Measurements from ENCODE around the gene SEC23IP. TPM values are rescaled to one million over a fixed set of nuclear protein-coding genes. Genes with fewer than 3 reads are reported as not detected.

Gene SEC23IP
- total and polyA plus RNA-seq, 2 donors (not counting 1 experiment from before 2014, with no cell fraction given), result 10.5 to 69.7 TPM

GRCh38 chr10:119845656-119846055, 46.9 kb upstream of the SEC23IP start:
- WGBS (ENCODE audit: insufficient coverage), result no CpG with 5 or more reads among the region's 1 CpG
- Histone ChIP-seq H3K27ac (ENCODE audit: low read length in 2 of 2) (no peak overlapping the region), H3K4me1 (ENCODE audit: control insufficient read depth in 2 of 2, insufficient read depth in 2 of 2, low read length in 2 of 2) (peaks cover 4 to 5% of the 10 kb centered on the region in 2 donors), H3K79me2 (ENCODE audit: control insufficient read depth, insufficient read depth, low read length) (no peaks in the 10 kb centered on the region), H3K9me3 (ENCODE audit: control extremely low read depth in 1 of 3, control insufficient read depth in 2 of 3, insufficient read depth in 1 of 3, low read length in 2 of 3) (no peaks in the 10 kb centered on the region), H3K9ac (ENCODE audit: low read length) (no peak overlapping the region), H2AFZ (ENCODE audit: insufficient read depth, low read depth, low read length, poor library complexity, severe bottlenecking) (no peak overlapping the region), H3K4me2 (replicated peaks; ENCODE audit: low read depth, low read length, poor library complexity, severe bottlenecking) (no peak overlapping the region), H3K36me3 (replicated peaks in 1 of 2; ENCODE audit: control extremely low read depth in 1 of 2, control insufficient read depth in 1 of 2, extremely low read depth in 1 of 2, insufficient read depth in 2 of 2, low read length in 1 of 2) (peaks cover 21 to 76% of the 10 kb centered on the region in 2 experiments), H3K27me3 (replicated peaks in 1 of 4; ENCODE audit: control extremely low read depth in 1 of 4, control insufficient read depth in 3 of 4, insufficient read depth in 4 of 4, low read length in 3 of 4) (no peaks in the 10 kb centered on the region), H4K20me1 (ENCODE audit: control insufficient read depth, insufficient read depth, low read length, poor library complexity, severe bottlenecking) (no peaks in the 10 kb centered on the region), H3K4me3 (ENCODE audit: control extremely low read depth in 1 of 5, extremely low read depth in 1 of 5, insufficient read depth in 1 of 5, low read depth in 2 of 5, low read length in 4 of 5) (no peak overlapping the region)
- H3K27me3 Mint-ChIP-seq, result no peaks in the 10 kb centered on the region
- H3K27ac Mint-ChIP-seq, result no peak overlapping the region
- H3K4me1 Mint-ChIP-seq, result peaks cover 10% of the 10 kb centered on the region
- no peaks in the 10 kb centered on the region for H3K9me3 Mint-ChIP-seq (ENCODE audit: insufficient read depth)
- ChIA-PET CTCF (interaction anchor here (0.6 to 2.4 kb wide), 2 partner anchors 125 to 159 kb away, joined by 3 to 11 read pairs; no protein-coding TSS in a partner anchor), POLR2A (no interaction called here)
- no peak overlapping the region for H3K4me3 Mint-ChIP-seq
- DNase-seq, result no peak
- TF ChIP-seq, protein P1, sequence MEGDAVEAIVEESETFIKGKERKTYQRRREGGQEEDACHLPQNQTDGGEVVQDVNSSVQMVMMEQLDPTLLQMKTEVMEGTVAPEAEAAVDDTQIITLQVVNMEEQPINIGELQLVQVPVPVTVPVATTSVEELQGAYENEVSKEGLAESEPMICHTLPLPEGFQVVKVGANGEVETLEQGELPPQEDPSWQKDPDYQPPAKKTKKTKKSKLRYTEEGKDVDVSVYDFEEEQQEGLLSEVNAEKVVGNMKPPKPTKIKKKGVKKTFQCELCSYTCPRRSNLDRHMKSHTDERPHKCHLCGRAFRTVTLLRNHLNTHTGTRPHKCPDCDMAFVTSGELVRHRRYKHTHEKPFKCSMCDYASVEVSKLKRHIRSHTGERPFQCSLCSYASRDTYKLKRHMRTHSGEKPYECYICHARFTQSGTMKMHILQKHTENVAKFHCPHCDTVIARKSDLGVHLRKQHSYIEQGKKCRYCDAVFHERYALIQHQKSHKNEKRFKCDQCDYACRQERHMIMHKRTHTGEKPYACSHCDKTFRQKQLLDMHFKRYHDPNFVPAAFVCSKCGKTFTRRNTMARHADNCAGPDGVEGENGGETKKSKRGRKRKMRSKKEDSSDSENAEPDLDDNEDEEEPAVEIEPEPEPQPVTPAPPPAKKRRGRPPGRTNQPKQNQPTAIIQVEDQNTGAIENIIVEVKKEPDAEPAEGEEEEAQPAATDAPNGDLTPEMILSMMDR (IDR thresholded peaks at IDR 0.05), result no peak
- no peak for TF ChIP-seq EZH2 (IDR thresholded peaks at IDR 0.05; ENCODE audit: borderline replicate concordance, insufficient read depth, low read depth, low read length, poor library complexity, severe bottlenecking)
- intact Hi-C loops (cut with micrococcal nuclease), result no loop called here
- no peak for ATAC-seq (ENCODE audit: low read depth)

- peaks cover 4% of the 10 kb centered on the region for H3K79me2 ChIP-seq (ENCODE audit: control insufficient read depth, insufficient read depth, low read length)
- Mint-ChIP-seq H3K27me3 (no peaks in the 10 kb centered on the region), H3K9me3 (ENCODE audit: insufficient read depth) (no peaks in the 10 kb centered on the region), H3K4me1 (peaks cover 10% of the 10 kb centered on the region), H3K27ac (no peak overlapping the region), H3K4me3 (no peak overlapping the region)
- ChIA-PET POLR2A (interaction anchor here (0.6 kb wide), 1 partner anchor 42 kb away, joined by 3 read pairs; no protein-coding TSS in a partner anchor), CTCF (interaction anchor here (1.8 kb wide), 1 partner anchor 10 kb away, joined by 12 read pairs; no protein-coding TSS in a partner anchor)
- H3K27me3 ChIP-seq (replicated peaks in 1 of 4; ENCODE audit: control extremely low read depth in 1 of 4, control insufficient read depth in 3 of 4, insufficient read depth in 4 of 4, low read length in 3 of 4), result no peaks in the 10 kb centered on the region
- H3K27ac ChIP-seq (ENCODE audit: low read length in 2 of 2), result no peak overlapping the region
- peaks cover 4 to 5% of the 10 kb centered on the region in 2 donors for H3K4me1 ChIP-seq (ENCODE audit: control insufficient read depth in 2 of 2, insufficient read depth in 2 of 2, low read length in 2 of 2)
- no peak overlapping the region for H3K4me3 ChIP-seq (ENCODE audit: control extremely low read depth in 1 of 5, extremely low read depth in 1 of 5, insufficient read depth in 1 of 5, low read depth in 2 of 5, low read length in 4 of 5)
- ATAC-seq (ENCODE audit: low read depth), result no peak
- no peak overlapping the region for H2AFZ ChIP-seq (ENCODE audit: insufficient read depth, low read depth, low read length, poor library complexity, severe bottlenecking)
- DNase-seq, result no peak
- intact Hi-C loops (cut with micrococcal nuclease), result no loop called here
- H3K36me3 ChIP-seq (replicated peaks in 1 of 2; ENCODE audit: control extremely low read depth in 1 of 2, control insufficient read depth in 1 of 2, extremely low read depth in 1 of 2, insufficient read depth in 2 of 2, low read length in 1 of 2), result peaks cover 15 to 65% of the 10 kb centered on the region in 2 experiments
- WGBS (ENCODE audit: insufficient coverage), result 97% methylated on average over 5 of the region's 6 CpGs
- no peak for TF ChIP-seq EZH2 (IDR thresholded peaks at IDR 0.05; ENCODE audit: borderline replicate concordance, insufficient read depth, low read depth, low read length, poor library complexity, severe bottlenecking)
- TF ChIP-seq, protein P1 (IDR thresholded peaks at IDR 0.05), result no peak
- H3K9ac ChIP-seq (ENCODE audit: low read length), result no peak overlapping the region
- no peaks in the 10 kb centered on the region for H3K9me3 ChIP-seq (ENCODE audit: control extremely low read depth in 1 of 3, control insufficient read depth in 2 of 3, insufficient read depth in 1 of 3, low read length in 2 of 3)
- H3K4me2 ChIP-seq (replicated peaks; ENCODE audit: low read depth, low read length, poor library complexity, severe bottlenecking), result no peak overlapping the region
- no peaks in the 10 kb centered on the region for H4K20me1 ChIP-seq (ENCODE audit: control insufficient read depth, insufficient read depth, low read length, poor library complexity, severe bottlenecking)
Observed at GRCh38 chr10:119849031-119849789, 43.3 kb upstream of the SEC23IP start.

Measured in B cell (primary cell).